Non-pigmented ciliary epithelial cell (primary cell): ENCODE data around the gene LRIG1.

Experiments used
- DNase-seq: peaks from one replicate; pipeline ENCODE4 v3.0.0-alpha.2; 2010; ENCODE audit warnings: low read depth

Gene LRIG1

GRCh38 chr3:66443118-66443803, 57.6 kb downstream of the LRIG1 start:
- DNase-seq: no peak

DNA sequence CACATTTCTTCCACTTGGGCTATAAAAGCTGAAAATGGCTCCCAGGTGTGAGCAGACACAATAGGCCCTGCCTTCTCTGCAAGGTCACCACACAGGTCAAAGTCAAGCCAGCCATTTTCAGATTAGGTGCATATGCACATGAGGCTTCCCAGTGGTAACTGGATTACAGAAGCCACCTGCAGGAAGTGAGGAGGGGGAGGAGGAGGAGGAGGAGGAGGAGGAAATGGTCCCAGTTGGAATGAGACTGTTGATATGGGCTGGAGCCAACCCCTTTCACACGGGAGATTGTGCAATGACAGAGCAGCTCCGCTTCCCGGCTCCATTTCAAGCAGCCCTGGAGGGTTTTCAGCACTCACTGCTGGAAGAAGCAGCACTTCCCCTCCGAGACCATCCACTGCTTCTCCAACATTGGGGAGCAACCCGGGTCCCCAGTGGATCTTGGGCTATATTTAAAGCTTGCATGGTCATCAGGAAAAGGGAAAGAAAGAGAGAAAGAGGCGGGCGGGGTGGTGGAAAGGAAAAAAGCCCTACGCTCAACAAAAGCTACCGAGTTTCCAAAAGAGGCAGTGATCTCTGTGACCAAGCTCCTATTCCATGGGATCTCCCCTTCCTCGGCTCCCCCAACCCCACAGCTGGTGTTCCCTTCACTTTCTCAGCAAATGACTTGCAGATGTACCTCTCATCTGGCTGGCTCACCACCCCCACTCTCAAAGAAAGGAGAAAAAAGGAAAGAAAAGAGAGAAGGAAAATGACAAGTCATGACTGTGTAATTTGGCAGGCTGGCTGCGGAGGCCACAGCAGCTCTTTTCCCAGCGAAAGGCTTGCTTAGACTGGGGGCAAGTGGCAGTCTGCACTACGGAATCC, 58.3 kb downstream of the LRIG1 start:
- DNase-seq: no peak

DNA sequence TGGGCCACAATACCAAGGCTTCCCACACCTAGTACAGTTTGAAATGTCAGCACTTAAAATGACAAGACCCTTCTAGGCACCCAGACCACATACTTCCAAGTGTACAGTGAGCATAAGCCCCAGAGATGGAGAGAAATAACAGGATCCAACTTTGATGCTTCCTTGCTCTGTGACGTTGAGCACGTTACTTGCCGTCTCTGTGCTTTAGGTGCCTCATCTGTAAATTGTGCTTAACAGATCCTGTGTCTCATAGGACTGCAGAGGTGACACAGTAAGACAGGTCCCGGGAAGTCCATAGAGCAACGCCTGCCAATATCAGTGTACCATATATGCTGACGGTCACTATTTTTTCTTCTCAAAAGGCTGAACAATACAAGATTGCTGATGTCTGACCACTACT, 59.1 kb downstream of the LRIG1 start:
- DNase-seq: no peak

DNA sequence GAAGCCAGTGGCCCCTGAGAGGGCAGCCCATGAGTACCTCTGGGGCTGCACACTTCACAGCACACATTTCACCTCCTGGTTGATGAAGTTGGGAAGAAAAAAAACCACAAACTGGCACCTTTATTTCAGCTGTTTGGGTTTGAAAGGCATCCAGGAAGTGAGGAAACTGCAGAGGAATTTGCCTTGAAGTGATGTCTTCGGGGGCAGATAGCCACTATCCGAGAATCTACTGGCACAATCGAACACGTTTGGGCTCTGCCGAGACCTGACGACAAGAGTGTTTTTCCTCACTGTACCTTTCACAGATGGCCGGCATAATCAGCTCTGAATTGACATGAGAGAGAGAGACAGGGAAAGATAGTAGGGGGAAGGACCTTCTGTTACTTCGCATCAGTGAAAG, 59.7 kb downstream of the LRIG1 start:
- no peak for DNase-seq

- no peak for DNase-seq
Measured at GRCh38 chr3:66439666-66440344, 61.0 kb downstream of the LRIG1 start.

DNA sequence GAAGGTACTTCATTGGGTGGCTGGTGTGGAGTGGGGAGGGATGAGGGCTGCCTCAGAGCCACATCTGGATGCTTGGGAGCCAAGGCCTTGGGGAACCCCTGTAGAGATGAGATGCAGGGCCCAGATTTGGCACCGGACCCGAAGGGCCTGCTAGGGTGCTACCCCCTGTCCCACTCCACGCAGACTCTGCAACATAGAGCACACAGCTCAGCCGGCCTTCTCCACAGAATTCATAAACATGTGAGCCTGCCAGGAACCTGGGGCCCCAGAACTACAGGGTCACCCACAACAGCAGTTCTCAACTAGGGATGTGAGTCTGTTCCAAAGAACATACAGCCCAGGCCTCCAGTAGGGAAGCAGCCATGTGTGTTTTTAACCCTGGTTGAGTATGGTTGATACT, 62.8 kb downstream of the LRIG1 start:
- DNase-seq: no peak

GRCh38 chr3:66437341-66437929, 63.4 kb downstream of the LRIG1 start:
- no peak for DNase-seq

DNA sequence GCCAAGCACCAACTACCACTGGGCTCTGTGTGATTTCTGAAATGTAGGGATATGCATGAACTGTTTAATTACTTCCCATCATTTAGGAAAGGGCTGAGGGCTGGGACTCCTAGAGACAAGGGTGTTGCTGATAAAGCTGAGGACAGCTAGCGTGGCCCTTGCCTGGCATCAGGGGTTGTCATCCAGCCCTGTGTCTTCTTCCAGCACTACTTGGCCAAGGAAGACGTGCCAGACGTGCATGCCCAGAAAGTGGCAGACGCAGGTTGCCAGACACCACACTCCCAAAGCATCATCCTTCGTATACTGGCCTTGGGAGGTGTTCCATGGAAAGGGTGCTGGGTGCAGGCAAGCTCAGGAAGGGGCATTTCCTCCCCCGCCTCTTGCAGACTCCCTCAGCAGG, 64.8 kb downstream of the LRIG1 start:
- DNase-seq: no peak

DNA sequence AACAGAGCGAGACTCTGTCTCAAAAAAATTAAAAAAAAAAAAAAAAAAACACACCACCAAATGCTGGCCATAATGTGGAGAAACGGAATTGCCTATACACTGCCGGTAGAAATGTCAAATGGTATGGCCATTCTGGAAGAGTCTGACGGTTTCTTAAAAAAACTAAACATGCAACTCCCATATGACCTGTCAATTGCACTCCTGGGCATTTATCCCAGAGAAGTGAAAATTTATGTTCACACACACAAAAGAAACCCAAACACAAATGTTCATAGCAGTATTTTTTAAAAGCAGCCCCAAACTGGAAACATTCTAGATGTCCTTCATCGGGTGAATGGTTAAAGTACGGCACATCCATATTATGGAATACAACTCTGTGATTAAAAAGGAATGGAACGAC, 66.1 kb downstream of the LRIG1 start:
- DNase-seq: no peak

GRCh38 chr3:66433522-66433782, 67.4 kb downstream of the LRIG1 start:
- no peak for DNase-seq

- no peak for DNase-seq
Measured at GRCh38 chr3:66432767-66433521, 67.9 kb downstream of the LRIG1 start.

DNA sequence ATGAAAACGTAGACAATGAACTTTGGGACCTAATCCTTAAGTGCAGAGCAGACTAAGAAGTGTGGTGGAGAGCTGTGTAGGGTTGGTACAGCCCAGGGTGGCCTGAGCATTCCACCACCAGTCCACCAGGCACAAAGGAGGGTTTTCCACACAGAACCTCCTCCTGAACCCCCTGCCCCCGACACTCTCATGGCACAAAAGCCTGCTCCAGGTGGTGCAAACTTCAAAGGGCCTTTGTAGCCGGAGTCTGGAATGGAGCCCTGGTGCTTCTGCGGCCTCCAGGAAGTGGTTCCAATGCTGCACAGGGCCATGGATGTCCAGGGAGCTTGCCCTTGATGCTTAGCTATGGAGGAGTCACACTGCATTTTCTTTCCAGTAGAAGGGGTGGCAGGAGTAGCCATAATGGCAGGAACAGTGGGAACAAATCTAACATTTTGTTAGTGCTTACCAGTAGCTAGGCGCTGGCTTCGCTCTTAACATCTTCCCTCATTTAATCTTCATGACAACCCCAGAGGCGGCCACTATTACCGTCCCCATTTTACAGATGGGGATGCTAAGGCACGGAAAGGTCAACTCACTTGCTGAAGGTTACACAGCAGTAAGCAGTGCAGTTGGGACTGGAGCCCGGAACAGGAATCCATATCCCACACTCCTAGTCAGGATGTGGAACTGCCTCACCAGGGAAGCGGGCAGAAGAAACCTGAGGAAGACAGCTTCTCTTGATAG, 68.6 kb downstream of the LRIG1 start:
- no peak for DNase-seq

GRCh38 chr3:66431494-66431893, 69.3 kb downstream of the LRIG1 start:
- peak; percentile 63 for DNase-seq

GRCh38 chr3:66430876-66431275, 69.9 kb downstream of the LRIG1 start:
- DNase-seq: no peak

DNA sequence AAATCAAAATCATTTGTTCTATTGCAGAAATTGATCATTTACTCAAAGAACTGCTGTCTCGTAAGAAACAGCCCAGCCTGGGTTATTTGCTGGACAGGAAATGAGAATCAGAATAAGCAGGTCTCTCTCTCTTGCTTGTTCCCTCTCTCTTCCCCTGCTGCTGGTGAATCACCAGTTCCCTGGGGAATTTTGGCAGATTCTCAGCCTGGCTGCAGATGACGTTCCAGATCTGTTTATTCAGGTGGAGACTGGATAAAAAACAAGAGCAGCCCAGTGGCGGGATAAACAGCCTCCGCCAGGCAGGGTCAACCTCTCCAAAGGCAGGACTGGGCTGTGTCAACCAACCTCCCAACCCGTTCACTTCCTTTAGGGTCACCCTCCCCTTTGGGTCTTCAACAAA, 72.1 kb downstream of the LRIG1 start:
- DNase-seq: peak; percentile 97

DNA sequence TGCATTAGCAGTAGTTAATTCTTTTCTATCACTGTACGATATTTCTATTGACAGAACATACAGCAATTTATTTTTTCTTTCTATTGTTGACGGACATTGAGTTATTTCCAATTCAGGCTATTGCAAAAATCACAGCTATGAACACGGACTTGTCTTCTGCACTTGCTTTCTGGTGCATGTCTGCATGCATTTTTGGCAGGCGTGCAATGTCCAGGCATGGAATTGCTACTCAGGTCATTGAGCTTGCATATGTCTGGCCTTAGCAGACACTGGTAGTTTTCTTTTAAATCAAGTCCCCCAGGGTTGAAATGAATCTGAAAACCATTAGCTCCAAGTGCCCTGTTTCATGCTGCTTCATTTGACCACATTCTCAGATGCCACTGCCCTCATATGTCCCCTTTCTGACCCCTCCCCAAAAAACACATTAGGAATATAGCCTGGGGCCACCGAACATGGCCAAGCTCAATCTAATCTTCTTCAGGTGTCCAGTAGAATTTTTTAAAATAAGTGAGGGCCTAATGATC, 72.8 kb downstream of the LRIG1 start:
- no peak for DNase-seq

GRCh38 chr3:66427352-66427751, 73.5 kb downstream of the LRIG1 start:
- DNase-seq: no peak

DNA sequence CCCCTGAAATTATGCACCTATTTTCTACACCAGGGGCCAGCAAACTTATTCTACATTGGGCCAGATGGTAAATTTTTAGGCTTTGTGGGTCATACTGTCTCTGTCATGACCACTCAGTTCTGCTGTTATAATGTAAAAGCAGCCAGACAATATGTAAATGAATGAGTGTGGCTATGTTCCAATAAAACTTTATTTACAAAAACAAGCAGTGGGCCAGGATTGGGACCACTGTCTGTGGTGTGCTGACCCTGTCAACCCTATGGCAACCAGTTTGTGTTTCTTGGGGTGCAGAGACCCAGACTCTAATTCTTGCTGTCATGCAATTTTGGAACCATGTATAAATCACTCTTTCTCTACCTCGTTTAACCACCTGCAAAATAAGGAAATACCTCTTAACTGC, 74.7 kb downstream of the LRIG1 start:
- DNase-seq: no peak

GRCh38 chr3:66425576-66426114, 75.2 kb downstream of the LRIG1 start:
- DNase-seq: no peak

DNA sequence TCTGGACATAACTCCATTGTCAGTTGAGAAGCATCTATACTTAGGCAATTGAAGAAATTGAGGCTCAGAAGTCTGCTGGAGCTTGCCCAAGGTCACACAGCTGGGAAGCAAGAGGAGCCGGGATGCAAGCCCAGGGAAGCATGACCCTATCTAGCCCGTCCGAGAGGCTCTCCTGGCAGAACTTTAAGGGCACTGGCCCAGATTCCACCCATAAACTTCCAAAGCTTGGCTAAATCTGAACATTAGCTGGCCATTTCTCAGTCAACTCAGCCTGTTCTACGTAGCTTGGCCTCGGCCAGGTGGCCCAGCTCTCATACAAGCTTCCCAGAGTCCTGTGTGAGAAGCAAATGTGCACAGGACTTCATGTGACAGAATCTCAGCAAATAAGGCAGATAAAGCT, 75.8 kb downstream of the LRIG1 start:
- no peak for DNase-seq

DNA sequence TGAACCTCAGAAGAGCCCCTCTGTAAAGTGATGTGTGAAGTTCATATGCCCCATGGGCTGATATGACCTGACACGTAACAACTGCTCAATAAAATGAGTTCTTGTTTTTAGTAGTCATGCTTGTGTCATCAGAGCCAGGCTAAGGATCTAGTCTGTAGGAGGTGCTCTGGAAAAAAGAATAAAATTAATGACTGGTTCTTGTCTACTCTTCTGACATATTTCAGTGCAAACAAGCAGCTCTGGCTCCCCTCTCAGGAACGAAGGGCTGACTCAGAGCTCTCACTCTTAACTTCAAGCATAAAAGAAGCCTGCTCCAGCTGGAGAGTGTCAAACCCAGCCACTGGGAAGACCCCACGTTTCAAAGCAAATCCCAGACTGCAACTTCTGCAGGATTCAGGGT, 77.0 kb downstream of the LRIG1 start:
- DNase-seq: no peak
